Activated T-helper 1 cell treated with anti-CD3 and anti-CD28 coated beads, Interleukin-2, amount 50 U/mL, for 16 hours (primary cell): Measurements from ENCODE around the gene ZNF608.

Experiments used
- DNase-seq, 2 donors: peaks; one replicate each; pipeline ENCODE4 v3.0.0-alpha.2; 2020; ENCODE audit warnings: low read depth in 1 of 2, low spot score in 1 of 2

The ZNF608 gene

DNA sequence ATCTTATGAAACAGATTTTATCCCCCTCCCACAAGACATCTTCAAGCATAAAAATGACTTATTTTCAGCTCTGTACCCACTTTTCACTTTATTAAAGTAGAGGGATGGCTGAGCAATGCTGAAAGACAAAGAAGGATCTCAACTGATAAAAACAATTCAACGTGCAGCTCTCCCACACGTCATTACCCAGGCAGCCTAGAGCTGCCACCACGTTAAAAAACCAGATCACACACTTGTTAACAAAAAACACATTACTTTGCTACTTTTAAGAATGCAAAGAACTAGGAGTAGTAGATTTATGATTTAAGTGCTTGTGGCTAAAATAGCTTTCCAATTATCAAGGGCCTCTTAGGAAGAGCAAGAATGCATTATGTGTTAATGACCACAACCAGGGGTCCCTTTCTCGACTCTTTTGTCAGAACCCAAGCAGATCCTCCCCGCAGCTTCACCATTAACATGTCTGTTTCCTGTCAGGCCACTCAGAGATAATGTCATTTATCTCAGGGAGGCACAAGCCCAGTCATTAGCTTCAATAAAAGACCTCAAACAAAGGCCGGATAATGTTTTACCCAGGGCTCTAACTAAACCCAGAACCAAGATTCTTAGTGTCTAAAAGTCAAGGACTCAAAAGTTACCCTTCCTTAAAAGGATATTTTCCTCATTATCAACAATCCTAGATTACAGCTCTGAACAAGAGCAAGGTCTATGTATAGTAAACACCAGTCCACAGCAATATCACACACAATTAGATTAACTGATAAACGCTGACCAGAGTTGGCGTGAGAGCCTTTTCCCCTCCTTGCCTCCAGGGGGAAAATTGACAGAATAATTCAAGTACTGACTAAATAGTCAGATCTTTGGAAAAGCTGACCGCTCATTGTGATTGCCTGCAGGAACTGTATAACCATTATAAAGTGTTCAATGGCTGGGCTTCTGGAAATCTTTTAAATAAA, 7.5 kb downstream of the ZNF608 start:
- no peak for DNase-seq

DNA sequence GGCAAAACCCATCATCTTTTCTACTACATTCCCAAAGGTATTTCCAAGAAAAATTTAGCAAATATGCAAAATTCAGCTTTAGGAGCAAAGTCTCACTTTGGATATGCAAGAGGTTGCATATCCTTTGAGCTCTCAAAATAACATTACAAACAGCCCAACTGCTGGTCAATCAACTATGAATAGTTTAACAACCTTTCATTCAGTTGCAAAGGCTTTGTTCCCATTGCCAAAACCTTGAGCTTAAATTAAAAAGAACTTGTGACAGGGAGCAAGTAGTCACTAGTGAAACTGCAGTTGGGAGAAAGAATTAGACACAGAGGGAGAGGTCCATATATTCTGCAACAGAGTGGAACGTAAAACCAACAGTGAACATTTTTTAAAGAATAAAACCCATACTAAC, 8.8 kb downstream of the ZNF608 start:
- no peak for DNase-seq

DNA sequence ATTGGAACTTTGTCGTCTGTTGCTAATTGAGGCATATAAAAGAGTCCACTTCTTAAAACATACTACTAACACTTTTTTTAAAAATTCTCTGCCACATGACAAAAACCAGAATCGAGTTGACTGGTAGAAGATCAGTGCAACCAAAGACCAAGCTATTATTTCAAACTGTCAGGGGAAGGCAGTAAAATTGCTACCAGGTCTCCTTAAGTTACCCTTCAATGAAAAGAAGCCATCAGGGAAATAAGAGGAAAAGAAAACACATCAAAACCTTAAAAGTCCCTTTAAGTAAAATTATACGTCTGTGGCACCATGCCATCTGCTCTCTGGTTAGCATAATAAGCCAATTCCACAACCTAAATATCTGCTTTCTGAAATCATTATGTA, 9.6 kb downstream of the ZNF608 start:
- no peak for DNase-seq

DNA sequence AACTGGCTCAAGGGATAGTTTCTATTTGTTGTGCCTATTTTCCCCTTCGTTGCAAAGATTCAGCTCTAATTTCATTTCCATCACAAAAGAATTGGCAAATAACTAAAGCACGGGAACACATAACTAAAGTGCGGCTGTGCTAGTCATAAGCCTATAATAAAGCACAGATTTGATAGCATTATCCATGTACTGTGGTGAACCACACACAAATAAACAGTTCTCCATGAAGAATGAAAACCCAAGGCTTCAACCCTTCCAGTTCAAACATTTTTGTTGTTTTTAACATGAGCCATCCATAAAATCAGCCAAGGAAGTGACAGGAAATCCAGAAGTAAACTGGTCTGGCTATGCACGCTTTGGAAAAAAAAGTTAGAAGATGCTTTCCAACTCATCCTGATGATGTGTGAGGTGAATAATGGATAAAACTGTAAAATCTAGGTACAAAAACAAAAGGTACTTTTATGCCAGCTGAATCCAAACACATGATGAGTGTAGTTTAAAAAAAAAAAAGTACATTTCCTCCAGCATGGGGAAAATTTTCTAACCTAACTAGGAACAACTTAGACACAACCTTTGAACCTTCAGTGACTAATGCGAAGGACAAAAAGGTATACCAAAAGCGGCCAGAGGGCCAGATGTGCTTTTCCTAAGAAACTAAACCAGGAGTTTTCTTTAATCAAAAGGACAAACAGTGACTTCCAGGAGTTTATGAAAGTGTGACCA, 10.2 kb downstream of the ZNF608 start:
- DNase-seq: no peak

DNA sequence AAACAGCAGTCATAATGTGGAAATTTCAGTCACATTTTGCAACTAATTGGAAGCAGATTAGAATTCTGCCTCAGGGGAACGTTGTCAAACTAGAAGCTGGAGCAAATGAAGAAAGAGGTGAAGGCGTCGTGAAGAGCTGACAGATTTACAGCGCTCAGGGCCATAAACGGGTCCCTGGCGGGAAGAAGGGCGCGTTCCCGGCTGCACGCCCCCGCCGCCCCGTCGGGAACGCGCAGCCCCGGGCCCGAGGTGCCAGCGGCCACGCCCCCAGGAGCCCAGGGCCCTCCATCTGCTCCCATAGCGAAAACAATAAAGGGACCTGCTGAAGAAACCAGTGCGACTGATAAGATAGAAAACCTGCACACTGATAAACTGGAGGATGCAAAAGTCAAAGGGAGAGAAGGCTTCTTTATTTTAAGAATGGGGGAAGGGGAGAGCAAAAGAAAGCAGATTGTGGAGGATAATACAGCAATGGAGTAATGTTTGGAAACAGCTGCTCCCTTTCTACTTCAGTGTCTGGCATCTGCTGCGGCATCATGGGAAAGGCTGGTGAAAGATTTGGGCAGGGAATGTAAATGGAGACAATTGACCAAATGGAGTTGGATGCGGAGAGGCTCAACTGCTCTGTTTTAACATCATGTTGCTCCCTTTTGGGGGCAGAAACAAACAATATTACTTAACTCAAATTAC, 11.1 kb downstream of the ZNF608 start:
- no peak for DNase-seq

DNA sequence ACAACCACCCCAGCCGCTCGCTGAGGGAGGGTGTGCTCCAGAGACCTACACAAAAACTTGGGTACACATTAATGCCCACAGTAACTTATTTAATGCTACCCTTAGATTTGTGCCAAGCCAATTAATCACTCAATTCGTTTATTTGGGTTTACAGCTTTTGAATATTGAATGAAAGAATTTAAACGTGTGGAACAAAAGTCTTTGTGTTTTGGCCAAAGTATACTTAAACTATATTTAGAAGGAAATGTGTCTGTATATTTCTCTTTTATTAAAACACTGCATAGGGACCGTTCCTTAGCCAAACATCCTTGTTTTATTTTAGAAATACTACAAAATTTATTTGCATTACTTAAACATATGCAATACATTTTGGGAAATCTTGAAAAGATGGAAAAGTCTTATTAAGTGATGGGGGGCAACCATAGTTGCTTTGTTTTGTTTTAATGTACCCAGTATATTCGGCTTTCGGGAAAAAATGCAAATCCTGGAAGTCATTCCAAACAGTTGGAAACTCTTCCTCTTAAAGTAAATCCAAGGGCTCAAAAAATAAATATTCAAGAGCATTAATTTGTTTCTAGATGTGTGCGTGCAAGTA, 11.8 kb downstream of the ZNF608 start:
- DNase-seq: no peak

DNA sequence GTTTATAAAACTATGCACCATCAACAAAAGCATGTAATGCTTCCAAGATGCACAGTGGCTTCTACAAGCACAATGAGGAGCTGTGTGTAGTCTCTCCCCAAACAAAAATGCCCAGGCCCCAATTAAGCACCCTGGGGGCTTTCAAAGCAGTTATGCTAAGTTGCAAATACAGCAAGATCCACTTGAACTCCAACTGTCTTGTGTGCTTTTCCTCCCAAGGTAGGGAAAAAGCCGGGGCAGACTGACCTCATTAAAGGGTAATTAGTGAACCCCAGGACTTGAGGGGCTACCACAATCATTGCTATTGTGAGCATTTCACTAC, 13.1 kb downstream of the ZNF608 start:
- no peak for DNase-seq

DNA sequence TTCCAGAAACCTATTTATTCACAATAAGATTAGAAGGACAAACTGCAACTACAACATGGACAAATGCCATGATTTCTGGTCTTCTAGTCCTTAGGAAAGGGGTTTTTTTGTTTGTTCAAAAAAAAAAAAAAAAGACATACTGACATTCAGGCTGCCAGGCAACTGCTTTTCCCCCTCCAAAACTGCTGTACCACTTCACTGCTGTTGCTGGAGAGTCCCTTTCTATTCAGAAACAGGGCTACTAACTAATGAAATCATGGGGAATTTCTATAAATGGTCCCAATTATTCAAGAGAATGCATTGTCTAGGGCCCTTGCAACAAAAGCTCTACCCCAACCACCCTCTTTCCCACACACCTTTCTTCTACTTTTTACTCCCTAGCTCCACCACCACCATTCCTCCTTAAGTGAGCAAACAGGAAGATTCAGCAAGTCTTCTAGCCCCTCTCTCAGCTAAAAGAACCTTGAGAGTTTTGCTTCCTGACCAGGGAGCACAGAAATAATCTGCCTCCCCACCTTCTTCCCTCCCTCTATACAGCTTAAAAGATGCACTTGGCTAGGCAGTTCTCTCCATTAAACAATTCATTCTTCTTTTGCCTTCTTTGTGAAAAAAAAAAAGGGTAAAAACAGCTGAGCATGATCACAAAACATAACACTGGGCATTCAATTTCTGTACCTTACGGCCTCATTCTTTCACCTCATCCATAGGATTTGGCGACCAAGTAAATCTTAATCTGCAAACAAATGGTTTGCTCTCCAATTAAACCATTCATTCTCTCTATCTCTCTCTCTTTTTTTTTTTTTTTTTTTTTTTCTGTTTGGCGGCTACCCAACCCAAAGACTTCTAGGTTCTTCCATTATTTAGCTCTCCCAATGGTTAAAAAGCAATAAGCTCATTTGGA, 13.8 kb downstream of the ZNF608 start:
- no peak for DNase-seq

DNA sequence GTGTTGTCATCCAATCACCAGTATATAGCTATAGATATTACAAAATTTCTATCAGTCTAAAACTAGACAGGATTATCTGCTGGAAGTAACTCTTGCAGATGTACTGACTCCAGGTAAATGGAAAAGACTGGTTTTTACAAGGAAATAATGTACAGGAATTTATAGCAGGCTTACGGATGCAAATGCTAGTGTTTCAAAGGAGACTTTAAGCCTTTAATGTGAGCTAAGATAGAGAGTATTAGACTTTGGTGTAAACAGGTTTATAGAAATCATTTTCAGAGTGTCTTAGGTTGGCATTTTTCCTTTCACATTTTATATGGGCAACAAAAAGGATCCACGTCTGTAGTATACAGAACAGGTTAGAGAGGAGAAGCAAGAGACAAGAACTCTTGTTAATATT, 16.1 kb downstream of the ZNF608 start:
- DNase-seq: no peak

DNA sequence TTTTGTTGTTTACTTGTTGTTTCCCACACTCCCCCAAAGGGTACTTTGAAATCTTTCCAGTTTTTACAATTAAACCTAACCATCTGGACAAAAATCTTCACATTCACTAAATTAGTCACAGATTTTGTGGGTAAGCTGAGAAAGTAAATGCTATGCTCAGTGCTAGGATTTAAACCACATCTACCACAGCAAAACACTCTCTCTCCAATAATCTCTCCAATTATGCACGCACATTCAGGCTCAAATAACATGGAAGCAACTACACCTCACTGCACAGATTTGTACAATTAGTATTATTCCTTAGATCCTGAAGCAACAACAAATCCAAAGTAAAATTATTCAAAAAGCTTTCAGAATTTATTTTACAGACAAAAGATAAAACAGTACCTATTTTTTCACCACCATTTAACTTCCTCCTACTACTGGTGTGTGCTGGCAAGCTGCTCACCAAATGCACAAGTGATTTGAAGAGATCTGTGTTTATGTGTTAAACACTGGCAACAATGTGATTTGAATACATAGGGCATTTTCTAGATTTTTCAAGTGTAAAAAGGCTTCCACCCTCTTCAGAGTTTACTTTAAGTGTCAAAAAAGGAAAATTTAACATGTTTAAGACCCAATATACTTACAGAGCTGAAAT, 16.6 kb downstream of the ZNF608 start:
- no peak for DNase-seq

DNA sequence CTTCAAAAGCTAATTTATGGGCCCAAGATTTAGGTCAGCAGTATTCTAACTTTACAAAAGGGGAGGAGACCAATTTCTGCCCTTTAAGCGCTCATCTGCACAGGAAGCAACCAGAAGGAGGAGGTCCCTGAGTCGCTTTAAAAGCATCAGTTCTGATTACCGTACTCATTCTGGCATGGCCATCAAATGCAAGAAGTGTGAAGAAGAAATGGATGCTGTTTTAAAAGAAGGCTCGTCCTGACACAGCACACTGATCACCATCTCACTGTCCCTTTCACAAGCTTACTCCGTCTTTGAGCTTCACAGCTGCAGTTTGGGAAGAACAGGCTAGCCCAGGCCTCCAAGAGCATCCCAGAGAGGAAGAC, 17.5 kb downstream of the ZNF608 start:
- DNase-seq: no peak

DNA sequence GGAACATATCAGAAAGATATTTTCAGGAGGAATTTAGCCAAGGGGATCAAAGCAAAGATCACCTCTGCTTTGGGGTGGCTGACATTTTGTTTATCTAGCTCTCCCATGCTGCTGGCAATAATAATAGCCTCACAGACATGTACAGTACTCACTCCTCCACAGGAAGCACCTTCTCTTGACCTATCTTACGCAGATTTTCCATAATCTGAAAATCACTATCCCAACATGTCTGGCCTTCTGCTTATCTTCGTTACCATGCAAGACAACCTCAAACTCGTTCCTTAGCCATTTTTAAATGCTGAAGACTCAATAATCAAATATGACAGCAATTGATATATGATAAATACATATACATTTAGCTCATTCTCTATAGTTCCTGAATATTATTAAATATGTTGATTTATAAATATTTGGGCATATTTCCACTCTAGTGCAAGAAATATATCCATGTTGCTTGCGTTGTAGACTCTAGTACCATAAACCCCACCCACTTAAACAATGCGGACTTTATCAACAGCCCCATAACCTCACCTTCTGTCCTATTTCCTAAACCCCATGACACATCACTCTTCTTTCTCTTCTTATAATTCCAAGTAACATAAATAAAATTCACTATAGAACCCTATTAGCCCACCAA, 18.0 kb downstream of the ZNF608 start:
- DNase-seq: no peak

DNA sequence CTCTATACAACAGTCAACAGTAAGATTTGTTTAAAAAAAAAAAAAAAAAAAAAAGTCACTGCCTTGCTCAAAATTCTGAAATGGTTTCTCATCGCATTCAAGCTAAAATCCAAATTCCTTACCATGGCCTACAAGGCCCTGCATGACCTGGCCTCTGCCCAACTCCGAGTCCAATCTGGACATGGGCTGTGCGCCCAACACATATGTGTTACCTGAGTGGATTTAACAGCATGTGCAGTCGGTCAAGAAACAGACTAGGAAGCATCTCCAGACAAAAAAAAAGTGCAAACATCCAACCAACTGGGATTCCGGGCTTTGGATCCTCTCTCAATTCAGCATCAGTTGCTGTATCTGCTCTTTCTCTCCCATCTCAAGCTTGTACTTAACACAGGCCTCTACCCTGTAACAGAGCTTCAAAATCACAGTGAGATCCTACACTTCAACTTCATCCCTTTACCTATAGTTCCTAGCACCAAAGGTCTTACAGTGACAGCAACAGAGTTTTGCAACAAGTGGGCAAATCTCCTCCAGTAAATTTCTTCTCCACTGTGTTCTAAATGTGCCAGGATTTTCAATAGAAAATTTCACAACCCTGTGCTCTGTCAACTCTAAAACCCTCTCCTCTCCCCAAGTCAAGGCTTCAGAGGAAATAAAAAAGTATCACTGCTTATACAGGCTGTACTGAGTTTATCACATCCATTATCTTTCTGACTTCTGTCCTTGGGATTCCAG, 19.6 kb downstream of the ZNF608 start:
- no peak for DNase-seq

DNA sequence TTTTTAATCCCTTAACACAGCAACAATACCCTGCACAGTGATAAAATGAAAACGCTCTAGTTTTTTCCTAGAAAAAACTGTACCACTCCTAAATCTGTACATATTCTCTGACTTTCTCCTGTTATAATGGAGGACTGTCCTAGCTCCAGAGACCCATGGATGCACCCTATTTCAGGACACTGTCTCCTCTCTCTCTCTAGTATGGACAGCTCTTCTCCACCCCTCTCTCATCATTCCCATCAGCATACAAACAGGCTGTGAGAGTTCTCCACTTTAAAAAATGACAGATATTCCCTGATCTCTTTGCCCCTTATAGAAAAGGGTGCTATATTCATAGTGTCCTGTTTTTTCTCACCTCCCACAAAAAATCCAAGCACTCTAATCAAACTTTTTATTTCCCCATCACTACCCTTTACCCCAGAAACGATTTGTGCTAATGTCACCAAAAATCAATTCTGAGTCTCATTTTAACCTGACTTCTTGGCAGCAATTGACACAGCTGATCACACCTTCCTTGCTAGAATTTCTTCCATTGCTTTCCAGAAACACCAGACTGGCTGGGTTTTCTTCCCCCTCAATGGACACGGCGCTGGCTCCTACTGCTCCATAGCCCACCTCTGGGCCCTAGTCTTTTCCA, 20.7 kb downstream of the ZNF608 start:
- DNase-seq: no peak

DNA sequence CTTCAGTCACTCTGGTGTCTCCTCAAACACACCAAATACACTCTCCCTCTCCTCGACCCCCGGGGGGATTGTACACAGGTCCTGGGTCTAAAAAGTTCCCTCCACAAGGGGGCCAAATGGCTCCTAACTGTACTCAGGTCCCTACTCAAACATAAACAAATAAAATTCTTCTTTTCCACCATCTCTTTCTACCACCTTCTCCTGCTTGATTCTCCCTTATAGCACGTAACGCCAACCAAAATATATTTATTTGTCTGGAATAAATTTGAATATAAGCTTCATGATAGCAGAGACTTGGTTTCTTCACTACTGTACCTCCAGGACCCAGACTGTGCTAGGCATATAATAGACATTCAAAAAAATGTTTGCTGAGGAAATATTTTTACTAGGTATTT, 21.4 kb downstream of the ZNF608 start:
- no peak for DNase-seq

DNA sequence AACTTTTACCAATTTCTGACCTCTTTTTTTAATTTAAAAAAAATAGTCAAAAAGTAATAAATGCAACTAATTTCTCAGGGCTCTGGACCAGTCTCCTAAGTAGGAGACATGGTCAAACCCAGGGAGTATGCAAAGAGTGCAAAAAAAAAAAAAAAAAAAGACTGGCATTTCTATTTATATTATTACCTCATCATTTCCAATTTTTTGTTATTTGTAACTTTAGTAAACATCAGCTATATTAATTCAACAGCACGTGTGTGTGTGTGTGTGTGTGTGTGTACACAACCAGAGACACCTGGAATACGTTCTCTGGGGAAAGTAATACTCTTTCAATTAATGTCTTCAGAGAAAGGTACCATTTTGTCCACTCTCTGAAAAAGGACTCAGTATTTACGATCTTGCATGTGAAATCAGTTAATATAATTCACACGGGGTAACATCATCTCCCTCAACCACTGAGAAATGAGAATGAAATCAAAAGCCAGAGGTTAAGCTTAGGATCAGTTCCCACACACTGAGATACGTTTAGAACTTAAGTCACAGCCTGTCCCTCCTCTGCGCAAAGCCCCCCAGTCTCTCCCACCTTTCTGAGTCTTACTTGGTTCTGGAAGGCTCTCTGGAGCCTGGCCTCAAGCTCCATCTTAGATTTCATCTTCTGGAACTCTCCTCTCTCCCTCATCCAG, 21.9 kb downstream of the ZNF608 start:
- DNase-seq: no peak

DNA sequence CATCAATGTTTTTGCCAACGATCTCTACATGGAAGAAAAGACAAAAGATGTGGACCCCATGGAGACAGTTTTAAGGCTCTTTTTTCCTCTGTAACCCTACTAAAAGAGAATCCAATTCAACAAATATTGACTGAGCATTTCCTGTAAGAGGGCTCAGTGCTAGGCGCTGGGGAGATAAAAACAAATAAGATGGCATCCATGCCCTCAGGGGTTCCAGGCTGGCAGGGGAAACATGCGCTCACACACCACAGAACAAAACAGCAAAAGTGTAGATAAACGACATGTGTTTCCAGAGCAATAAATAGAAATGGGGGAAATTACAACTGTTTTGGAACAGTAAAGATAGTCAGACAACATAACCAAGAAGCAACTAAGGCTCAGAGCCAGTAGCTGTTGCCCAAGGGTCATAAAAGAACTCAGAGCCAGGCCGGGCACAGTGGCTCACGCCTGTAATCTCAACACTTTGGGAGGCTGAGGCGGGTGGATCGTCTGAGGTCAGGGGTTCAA, 25.2 kb downstream of the ZNF608 start:
- no peak for DNase-seq

DNA sequence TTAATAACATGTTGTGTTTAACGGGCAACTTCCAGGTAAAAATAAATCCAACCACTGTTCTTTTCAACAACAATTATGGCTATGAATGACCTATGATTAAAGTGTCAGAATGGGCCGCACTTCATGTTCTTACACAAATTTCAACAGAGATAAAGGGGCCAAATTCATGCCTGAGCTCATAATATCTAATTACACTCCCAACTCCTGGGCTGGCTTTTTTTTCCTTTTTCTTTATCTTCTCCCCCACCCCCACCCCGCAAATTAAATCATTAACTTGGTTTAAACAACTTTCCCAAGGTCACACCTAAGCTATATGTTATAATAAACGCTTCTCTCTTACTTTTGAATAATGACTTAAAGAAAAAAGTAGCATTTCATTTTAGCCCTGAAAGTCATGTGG, 25.8 kb downstream of the ZNF608 start:
- DNase-seq: no peak
